ENCODE results near the gene KCP. TPM values are rescaled to one million over a fixed set of nuclear protein-coding genes. Genes with fewer than 3 reads are reported as not detected.

KCP gene
- total and polyA plus RNA-seq, 7 experiments from 2014 or later: 0.10 to 1.6 (median 0.24) TPM; not detected in 3

- DNase-seq: peak in 1 of 9 donors; percentile 38
- ATAC-seq: peak; percentile 53
- H3K36me3 Mint-ChIP-seq: no peaks in the 10 kb centered on the region
- Histone ChIP-seq H3K27ac (ENCODE audit: low read depth, low read length) (no peak overlapping the region), H3K36me3 (ENCODE audit: control insufficient read depth in 2 of 3, insufficient read depth in 3 of 3, low read length in 3 of 3) (no peaks in the 10 kb centered on the region), H3K27me3 (ENCODE audit: control insufficient read depth in 2 of 2, insufficient read depth in 2 of 2, low read length in 2 of 2) (peaks cover 0 to 3% of the 10 kb centered on the region in 2 donors), H3K4me1 (ENCODE audit: control insufficient read depth in 2 of 2, insufficient read depth in 2 of 2, low read length in 2 of 2) (no peaks in the 10 kb centered on the region), H3K4me3 (ENCODE audit: low read length) (no peak overlapping the region), H3K9me3 (ENCODE audit: control insufficient read depth in 2 of 3, low read length in 3 of 3) (no peaks in the 10 kb centered on the region)
- CTCF ChIA-PET: no interaction called here
- POLR2A ChIA-PET: no interaction called here
- H3K4me1 Mint-ChIP-seq: no peaks in the 10 kb centered on the region
- no peaks in the 10 kb centered on the region for H3K9me3 Mint-ChIP-seq
- intact Hi-C loops (cut with micrococcal nuclease): no loop called here
- peaks cover 5 to 17% (median 13%) of the 10 kb centered on the region in 5 donors for H3K27me3 Mint-ChIP-seq
- peak overlapping the region in 4 of 10 donors; percentile 4 to 53 (median 20) for H3K4me3 Mint-ChIP-seq
- no peak overlapping the region for H3K27ac Mint-ChIP-seq
Measured at GRCh38 chr7:128891110-128891941, 19.2 kb downstream of the KCP start.

GRCh38 chr7:128890306-128891109, 20.0 kb downstream of the KCP start:
- Histone ChIP-seq H3K27ac (ENCODE audit: low read depth, low read length) (no peak overlapping the region), H3K4me3 (ENCODE audit: low read length) (no peak overlapping the region), H3K9me3 (ENCODE audit: control insufficient read depth in 2 of 3, low read length in 3 of 3) (no peaks in the 10 kb centered on the region), H3K36me3 (ENCODE audit: control insufficient read depth in 2 of 3, insufficient read depth in 3 of 3, low read length in 3 of 3) (no peaks in the 10 kb centered on the region), H3K4me1 (ENCODE audit: control insufficient read depth in 2 of 2, insufficient read depth in 2 of 2, low read length in 2 of 2) (no peaks in the 10 kb centered on the region), H3K27me3 (ENCODE audit: control insufficient read depth in 2 of 2, insufficient read depth in 2 of 2, low read length in 2 of 2) (peaks cover 0 to 3% of the 10 kb centered on the region in 2 donors)
- CTCF ChIA-PET: no interaction called here
- Mint-ChIP-seq H3K36me3 (no peaks in the 10 kb centered on the region), H3K27ac (no peak overlapping the region), H3K4me1 (no peaks in the 10 kb centered on the region), H3K9me3 (no peaks in the 10 kb centered on the region), H3K27me3 (peaks cover 5 to 20% (median 15%) of the 10 kb centered on the region in 5 donors), H3K4me3 (peak overlapping the region in 4 of 10 donors; percentile 6 to 65 (median 34))
- intact Hi-C loops (cut with micrococcal nuclease): no loop called here
- DNase-seq (no peak), ATAC-seq (peak; percentile 20)
- POLR2A ChIA-PET: no interaction called here

- H3K27me3 Mint-ChIP-seq: peaks cover 5 to 20% (median 15%) of the 10 kb centered on the region in 5 donors
- no peak overlapping the region for H3K27ac Mint-ChIP-seq
- no peak overlapping the region for H3K27ac ChIP-seq (ENCODE audit: low read depth, low read length)
- H3K36me3 ChIP-seq (ENCODE audit: control insufficient read depth in 2 of 3, insufficient read depth in 3 of 3, low read length in 3 of 3): no peaks in the 10 kb centered on the region
- no peak for ATAC-seq
- H3K4me3 ChIP-seq (ENCODE audit: low read length): no peak overlapping the region
- CTCF ChIA-PET: no interaction called here
- H3K9me3 ChIP-seq (ENCODE audit: control insufficient read depth in 2 of 3, low read length in 3 of 3): no peaks in the 10 kb centered on the region
- POLR2A ChIA-PET: no interaction called here
- no peaks in the 10 kb centered on the region for H3K4me1 Mint-ChIP-seq
- no peaks in the 10 kb centered on the region for H3K4me1 ChIP-seq (ENCODE audit: control insufficient read depth in 2 of 2, insufficient read depth in 2 of 2, low read length in 2 of 2)
- H3K9me3 Mint-ChIP-seq: no peaks in the 10 kb centered on the region
- no peaks in the 10 kb centered on the region for H3K36me3 Mint-ChIP-seq
- H3K27me3 ChIP-seq (ENCODE audit: control insufficient read depth in 2 of 2, insufficient read depth in 2 of 2, low read length in 2 of 2): peaks cover 0 to 3% of the 10 kb centered on the region in 2 donors
- no peak for DNase-seq
- intact Hi-C loops (cut with micrococcal nuclease): no loop called here
- H3K4me3 Mint-ChIP-seq: no peak overlapping the region
Measured at GRCh38 chr7:128889121-128889520, 21.4 kb downstream of the KCP start.

GRCh38 chr7:128888756-128889095, 21.8 kb downstream of the KCP start:
- intact Hi-C loops (cut with micrococcal nuclease): no loop called here
- H3K4me1 ChIP-seq (ENCODE audit: control insufficient read depth in 2 of 2, insufficient read depth in 2 of 2, low read length in 2 of 2): no peaks in the 10 kb centered on the region
- Mint-ChIP-seq H3K27me3 (peaks cover 5 to 20% (median 15%) of the 10 kb centered on the region in 5 donors), H3K4me1 (no peaks in the 10 kb centered on the region), H3K27ac (no peak overlapping the region), H3K4me3 (no peak overlapping the region), H3K36me3 (no peaks in the 10 kb centered on the region), H3K9me3 (no peaks in the 10 kb centered on the region)
- ATAC-seq: no peak
- CTCF ChIA-PET: no interaction called here
- DNase-seq: no peak
- peaks cover 0 to 3% of the 10 kb centered on the region in 2 donors for H3K27me3 ChIP-seq (ENCODE audit: control insufficient read depth in 2 of 2, insufficient read depth in 2 of 2, low read length in 2 of 2)
- POLR2A ChIA-PET: no interaction called here
- H3K4me3 ChIP-seq (ENCODE audit: low read length): no peak overlapping the region
- no peaks in the 10 kb centered on the region for H3K9me3 ChIP-seq (ENCODE audit: control insufficient read depth in 2 of 3, low read length in 3 of 3)
- no peak overlapping the region for H3K27ac ChIP-seq (ENCODE audit: low read depth, low read length)
- no peaks in the 10 kb centered on the region for H3K36me3 ChIP-seq (ENCODE audit: control insufficient read depth in 2 of 3, insufficient read depth in 3 of 3, low read length in 3 of 3)

- Mint-ChIP-seq H3K27me3 (peaks cover 5 to 20% (median 15%) of the 10 kb centered on the region in 5 donors), H3K9me3 (no peaks in the 10 kb centered on the region), H3K36me3 (no peaks in the 10 kb centered on the region), H3K4me3 (no peak overlapping the region), H3K27ac (no peak overlapping the region), H3K4me1 (peaks cover 0 to 3% (median 0%) of the 10 kb centered on the region in 7 donors)
- H3K36me3 ChIP-seq (ENCODE audit: control insufficient read depth in 2 of 3, insufficient read depth in 3 of 3, low read length in 3 of 3): no peaks in the 10 kb centered on the region
- POLR2A ChIA-PET: no interaction called here
- H3K27me3 ChIP-seq (ENCODE audit: control insufficient read depth in 2 of 2, insufficient read depth in 2 of 2, low read length in 2 of 2): peaks cover 0 to 3% of the 10 kb centered on the region in 2 donors
- H3K4me1 ChIP-seq (ENCODE audit: control insufficient read depth in 2 of 2, insufficient read depth in 2 of 2, low read length in 2 of 2): no peaks in the 10 kb centered on the region
- H3K9me3 ChIP-seq (ENCODE audit: control insufficient read depth in 2 of 3, low read length in 3 of 3): no peaks in the 10 kb centered on the region
- DNase-seq (no peak), ATAC-seq (no peak)
- intact Hi-C loops (cut with micrococcal nuclease): no loop called here
- no peak overlapping the region for H3K27ac ChIP-seq (ENCODE audit: low read depth, low read length)
- CTCF ChIA-PET: no interaction called here
- no peak overlapping the region for H3K4me3 ChIP-seq (ENCODE audit: low read length)
Measured at GRCh38 chr7:128888039-128888755, 22.3 kb downstream of the KCP start.

GRCh38 chr7:128887169-128888038, 23.1 kb downstream of the KCP start:
- intact Hi-C loops (cut with micrococcal nuclease): no loop called here
- Mint-ChIP-seq H3K36me3 (no peaks in the 10 kb centered on the region), H3K9me3 (no peaks in the 10 kb centered on the region), H3K4me3 (no peak overlapping the region), H3K4me1 (peaks cover 0 to 3% (median 0%) of the 10 kb centered on the region in 7 donors), H3K27ac (no peak overlapping the region), H3K27me3 (peaks cover 5 to 20% (median 15%) of the 10 kb centered on the region in 5 donors)
- no peak for ATAC-seq
- peaks cover 0 to 3% of the 10 kb centered on the region in 2 donors for H3K27me3 ChIP-seq (ENCODE audit: control insufficient read depth in 2 of 2, insufficient read depth in 2 of 2, low read length in 2 of 2)
- CTCF ChIA-PET: no interaction called here
- no peak for DNase-seq
- no peaks in the 10 kb centered on the region for H3K4me1 ChIP-seq (ENCODE audit: control insufficient read depth in 2 of 2, insufficient read depth in 2 of 2, low read length in 2 of 2)
- H3K36me3 ChIP-seq (ENCODE audit: control insufficient read depth in 2 of 3, insufficient read depth in 3 of 3, low read length in 3 of 3): no peaks in the 10 kb centered on the region
- no peak overlapping the region for H3K4me3 ChIP-seq (ENCODE audit: low read length)
- H3K27ac ChIP-seq (ENCODE audit: low read depth, low read length): no peak overlapping the region
- POLR2A ChIA-PET: no interaction called here
- H3K9me3 ChIP-seq (ENCODE audit: control insufficient read depth in 2 of 3, low read length in 3 of 3): no peaks in the 10 kb centered on the region

All from naive thymus-derived CD4-positive, alpha-beta T cell (primary cell).